ENCODE data around the gene TP53AIP1. TPM values are rescaled to one million over a fixed set of nuclear protein-coding genes. Genes with fewer than 3 reads are reported as not detected.

The TP53AIP1 gene
- total and polyA plus RNA-seq, 2 of the 8 experiments (the other 6 are each of a cell fraction or from before 2014, with no cell fraction given): 0.03 TPM; not detected in 1

GRCh38 chr11:128904656-128905344, 37.9 kb downstream of the TP53AIP1 start (continued):
- no peak for TF ChIP-seq SP4 (IDR thresholded peaks at IDR 0.05; ENCODE audit: low read length)
- no peak for TF ChIP-seq KDM5A (IDR thresholded peaks at IDR 0.05; ENCODE audit: low read length)
- peak; percentile 83 for TF ChIP-seq SUZ12 (IDR thresholded peaks at IDR 0.05; ENCODE audit: low read length)
- 0 out of 2 replicates have a peak, but pooled peaks have one; percentile 9 for TF ChIP-seq E2F6 (IDR thresholded peaks at IDR 0.05)
- no peak for TF ChIP-seq SP2 (IDR thresholded peaks at IDR 0.05; ENCODE audit: low read length)

All from H1 (cell line).